HCT116 (cell line): ENCODE results near the gene LRRFIP2. TPM values are rescaled to one million over a fixed set of nuclear protein-coding genes. Genes with fewer than 3 reads are reported as not detected.

Experiments
- ATAC-seq: fragments of 200-7000 bp; cut with Tn5 transposase; 2 replicates; pipeline ENCODE4 v1.9.1; 2020; ENCODE audit warnings: mild to moderate bottlenecking, moderate library complexity
- BruUV-seq: library from RNA; stranded (reverse); fragments of 400-500 nt; replicated peaks from 2 replicates; lab custom pipeline; 2021; lab: Mats Ljungman, UMichigan
- CTCF ChIA-PET: fragments of 300-600 bp; sonication (Branson Sonifier 250); formaldehyde crosslinking; loops from one replicate; lab custom pipeline; 2021; ENCODE audit warnings: antibody characterized with exemption; lab: Charles Lee
- POLR2A ChIA-PET: fragments of 300-600, 350-600 bp; sonication (Branson Sonifier 250); formaldehyde crosslinking; loops from one replicate; lab custom pipeline; 2021; ENCODE audit warnings: antibody characterized with exemption; lab: Charles Lee
- RAD21 ChIA-PET, 2 experiments: fragments of 300-600 bp; sonication (Branson Sonifier 250); formaldehyde crosslinking; loops; one replicate each; lab custom pipeline; 2023; ENCODE audit warnings: low total read pairs in 2 of 2; ENCODE audit not compliant: uncharacterized antibody in 2 of 2, unreplicated experiment in 2 of 2, low non-redundant PET in 1 of 2; lab: Charles Lee
- DNase-seq: peaks from one replicate; pipeline ENCODE4 v3.0.0-alpha.2; 2010; ENCODE audit warnings: low read depth, low spot score
- H2AFZ ChIP-seq: fragments of 200-600 bp; shearing (Covaris generic), sonication (generic); 2 replicates; pipeline ENCODE4 v1.6.1; 2017; ENCODE audit warnings: low read depth, mixed run types, mixed read lengths, antibody characterized with exemption, low read length; ENCODE audit not compliant: poor library complexity, severe bottlenecking
- H3K27ac ChIP-seq: 2 replicates; pipeline ENCODE4 v1.5.1; 2012; ENCODE audit warnings: low read depth, low read length
- H3K27me3 ChIP-seq: fragments of 200-600 bp; sonication (generic); 2 replicates; pipeline ENCODE4 v1.6.1; 2016; ENCODE audit warnings: mixed run types, low read length, mixed read lengths; ENCODE audit not compliant: insufficient read depth
- H3K36me3 ChIP-seq, 2 experiments: fragments of 200-500 bp in 1 of 2; fragments of 200-600 bp in 1 of 2; sonication (Bioruptor generic) in 1 of 2; sonication (generic) in 1 of 2; 2 replicates each; pipeline versions ENCODE4 v1.5.1 to v1.6.1; 2014 to 2016; ENCODE audit warnings: low read length in 2 of 2, inconsistent platforms in 1 of 2, mixed read lengths in 1 of 2, mixed run types in 1 of 2; ENCODE audit not compliant: insufficient read depth in 2 of 2, control insufficient read depth in 1 of 2
- H3K4me1 ChIP-seq, 2 experiments: fragments of 200-600 bp in 1 of 2; sonication (generic) in 1 of 2; 2 replicates each; pipeline versions ENCODE4 v1.5.1 to v1.6.1; 2012 to 2017; ENCODE audit warnings: low read length in 2 of 2, inconsistent platforms in 1 of 2, mild to moderate bottlenecking in 1 of 2, mixed read lengths in 1 of 2, mixed run types in 1 of 2, moderate library complexity in 1 of 2; ENCODE audit not compliant: insufficient read depth in 2 of 2, control insufficient read depth in 1 of 2
- H3K4me2 ChIP-seq: fragments of 200-600 bp; sonication (generic); 2 replicates; pipeline ENCODE4 v1.6.1; 2017; ENCODE audit warnings: mixed run types, low read length, mixed read lengths
- H3K4me3 ChIP-seq, 2 experiments: fragments of 200-600 bp in 1 of 2; sonication (generic) in 1 of 2; replicated peaks in 1 of 2; 2 replicates each; pipeline ENCODE4 v1.5.1; 2011 to 2016; ENCODE audit warnings: low read length in 2 of 2, control low read depth in 1 of 2, low read depth in 1 of 2, mild to moderate bottlenecking in 1 of 2, mixed read lengths in 1 of 2, mixed run types in 1 of 2
- H3K79me2 ChIP-seq: fragments of 200-600 bp; sonication (generic); 2 replicates; pipeline ENCODE4 v1.6.1; 2017; ENCODE audit warnings: mild to moderate bottlenecking, mixed run types, low read length, moderate library complexity, mixed read lengths; ENCODE audit not compliant: insufficient read depth
- H3K9ac ChIP-seq: fragments of 200-600 bp; sonication (generic); 2 replicates; pipeline ENCODE4 v1.6.1; 2016; ENCODE audit warnings: low read length, mixed read lengths
- H3K9me2 ChIP-seq: fragments of 200-600 bp; sonication (generic), shearing (Covaris generic); 2 replicates; pipeline ENCODE4 v1.6.1; 2017; ENCODE audit warnings: mixed run types, mild to moderate bottlenecking, moderate library complexity; ENCODE audit not compliant: insufficient read depth
- H3K9me3 ChIP-seq, 2 experiments: fragments of 200-500 bp in 1 of 2; fragments of 200-600 bp in 1 of 2; sonication (Bioruptor generic) in 1 of 2; sonication (generic) in 1 of 2; 2 replicates each; pipeline ENCODE4 v1.6.1; 2014 to 2017; ENCODE audit warnings: low read length in 2 of 2, mixed read lengths in 2 of 2, inconsistent platforms in 1 of 2, low read depth in 1 of 2, mild to moderate bottlenecking in 1 of 2, mixed run types in 1 of 2, moderate library complexity in 1 of 2; ENCODE audit not compliant: control insufficient read depth in 1 of 2, insufficient read depth in 1 of 2
- H4K20me1 ChIP-seq: fragments of 200-600 bp; sonication (generic), shearing (Covaris generic); 2 replicates; pipeline ENCODE4 v1.6.1; 2017; ENCODE audit warnings: mixed run types, mild to moderate bottlenecking, moderate library complexity; ENCODE audit not compliant: insufficient read depth
- CEBPB ChIP-seq: IDR thresholded peaks from 2 replicates; pipeline ENCODE4 v1.6.1; 2012; ENCODE audit warnings: low read depth
- EGR1 ChIP-seq: IDR thresholded peaks from 2 replicates; pipeline ENCODE4 v1.6.1; 2012; ENCODE audit warnings: low read depth
- EZH2 ChIP-seq: fragments of 200-600 bp; sonication (generic); IDR thresholded peaks from 2 replicates; pipeline ENCODE4 v1.6.1; 2017; ENCODE audit warnings: antibody characterized with exemption, mixed run types
- EZH2phosphoT487 ChIP-seq: fragments of 200-600 bp; IDR thresholded peaks from 2 replicates; pipeline ENCODE4 v1.6.1; 2018; ENCODE audit warnings: antibody characterized with exemption, borderline replicate concordance
- FOSL1 ChIP-seq: IDR thresholded peaks from 2 replicates; pipeline ENCODE4 v1.6.1; 2012; ENCODE audit warnings: low read depth
- JUND ChIP-seq: IDR thresholded peaks from 2 replicates; pipeline ENCODE4 v1.6.1; 2012
- POLR2AphosphoS5 ChIP-seq: IDR thresholded peaks from 2 replicates; pipeline ENCODE4 v1.6.1; 2011; ENCODE audit warnings: mild to moderate bottlenecking, low read depth, low read length, moderate library complexity
- SRF ChIP-seq: IDR thresholded peaks from 2 replicates; pipeline ENCODE4 v1.6.1; 2012; ENCODE audit warnings: low read depth
- TCF7L2 ChIP-seq: IDR thresholded peaks from 2 replicates; pipeline ENCODE4 v1.7.0; 2011; ENCODE audit warnings: borderline replicate concordance, inconsistent platforms; ENCODE audit not compliant: insufficient read depth, insufficient read length; ENCODE audit errors: extremely low read depth
- YY1 ChIP-seq: IDR thresholded peaks from 2 replicates; pipeline ENCODE4 v1.6.1; 2011; ENCODE audit warnings: low read length, low read depth, moderate library complexity, mild to moderate bottlenecking; ENCODE audit not compliant: insufficient replicate concordance; ENCODE audit errors: extremely low read depth
- ZNF274 ChIP-seq: fragments of 200-500 bp; sonication (Bioruptor generic); IDR thresholded peaks from 2 replicates; pipeline ENCODE4 v1.6.1; 2014; ENCODE audit warnings: mild to moderate bottlenecking, low read depth, low read length, inconsistent platforms
- intact Hi-C: fragments of 100-400 bp; cut with micrococcal nuclease; formaldehyde crosslinking; loops from 2 replicates; pipeline ENCODE4 v1.10.0; 2022
- total RNA-seq: library from RNA; stranded (reverse); gene quantifications from one replicate; pipeline ENCODE4 v1.2.1, GENCODE V29; 2021; ENCODE audit not compliant: unreplicated experiment
- TF ChIP-seq, protein P1 (sequence below): IDR thresholded peaks from 2 replicates; pipeline ENCODE4 v1.6.1; 2012; ENCODE audit warnings: low read depth
- TF ChIP-seq, protein P2 (sequence below): IDR thresholded peaks from 2 replicates; pipeline ENCODE4 v1.6.1; 2012
- TF ChIP-seq, protein P3 (sequence below): IDR thresholded peaks from 2 replicates; pipeline ENCODE4 v1.6.1; 2011; ENCODE audit warnings: mild to moderate bottlenecking, low read length, moderate library complexity; ENCODE audit not compliant: insufficient replicate concordance; ENCODE audit errors: extremely low read depth

The LRRFIP2 gene
- total RNA-seq, 1 experiment from 2014 or later, result 27.0 TPM

DNA sequence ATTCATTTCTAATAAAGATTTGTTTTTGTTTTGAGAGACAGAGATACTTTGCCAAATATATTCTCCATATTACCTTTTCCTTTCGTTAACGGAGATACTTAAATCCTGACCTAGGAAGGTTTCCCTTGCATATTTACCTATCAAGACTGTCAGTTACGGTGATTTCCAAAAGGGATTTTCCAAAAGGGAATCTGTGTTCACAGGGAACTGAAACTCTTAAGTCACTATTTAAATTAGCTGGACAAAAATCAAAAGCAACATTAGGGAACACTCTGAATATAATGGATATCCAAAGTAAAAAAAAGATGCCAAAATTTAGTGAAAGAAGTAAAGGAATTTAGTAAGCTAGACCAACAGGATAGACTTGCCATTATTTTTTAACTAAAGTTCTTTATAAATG, 576 bp downstream of the LRRFIP2 start:
- Histone ChIP-seq H2AFZ (no peak overlapping the region), H4K20me1 (no peaks in the 10 kb centered on the region; the same call in 1 of the 2 replicates), H3K9me3 (no peaks in the 10 kb centered on the region), H3K4me3 (no peak overlapping the region), H3K4me2 (0 out of 2 replicates have a peak overlapping the region, but pooled peaks have one; percentile 79), H3K36me3 (peaks cover 2 to 6% of the 10 kb centered on the region in 2 experiments; a peak in 1 of 4 replicates), H3K79me2 (peaks cover 83% of the 10 kb centered on the region), H3K9ac (no peak overlapping the region), H3K9me2 (no peaks in the 10 kb centered on the region), H3K4me1 (peaks cover 11 to 25% of the 10 kb centered on the region in 2 experiments), H3K27me3 (no peaks in the 10 kb centered on the region), H3K27ac (no peak overlapping the region)
- no TSS peak for BruUV-seq
- no peak for DNase-seq
- ChIA-PET RAD21 (no interaction called here), POLR2A (no interaction called here), CTCF (interaction anchor here (0.6 kb wide), 1 partner anchor 14 kb away, joined by 3 read pairs; no protein-coding TSS in a partner anchor)
- TF ChIP-seq EZH2 (no peak), TCF7L2 (no peak), SRF (no peak), YY1 (no peak), POLR2AphosphoS5 (no peak), CEBPB (no peak), JUND (no peak), ZNF274 (no peak), EGR1 (no peak), FOSL1 (no peak), EZH2phosphoT487 (no peak)
- TF ChIP-seq, protein P1, sequence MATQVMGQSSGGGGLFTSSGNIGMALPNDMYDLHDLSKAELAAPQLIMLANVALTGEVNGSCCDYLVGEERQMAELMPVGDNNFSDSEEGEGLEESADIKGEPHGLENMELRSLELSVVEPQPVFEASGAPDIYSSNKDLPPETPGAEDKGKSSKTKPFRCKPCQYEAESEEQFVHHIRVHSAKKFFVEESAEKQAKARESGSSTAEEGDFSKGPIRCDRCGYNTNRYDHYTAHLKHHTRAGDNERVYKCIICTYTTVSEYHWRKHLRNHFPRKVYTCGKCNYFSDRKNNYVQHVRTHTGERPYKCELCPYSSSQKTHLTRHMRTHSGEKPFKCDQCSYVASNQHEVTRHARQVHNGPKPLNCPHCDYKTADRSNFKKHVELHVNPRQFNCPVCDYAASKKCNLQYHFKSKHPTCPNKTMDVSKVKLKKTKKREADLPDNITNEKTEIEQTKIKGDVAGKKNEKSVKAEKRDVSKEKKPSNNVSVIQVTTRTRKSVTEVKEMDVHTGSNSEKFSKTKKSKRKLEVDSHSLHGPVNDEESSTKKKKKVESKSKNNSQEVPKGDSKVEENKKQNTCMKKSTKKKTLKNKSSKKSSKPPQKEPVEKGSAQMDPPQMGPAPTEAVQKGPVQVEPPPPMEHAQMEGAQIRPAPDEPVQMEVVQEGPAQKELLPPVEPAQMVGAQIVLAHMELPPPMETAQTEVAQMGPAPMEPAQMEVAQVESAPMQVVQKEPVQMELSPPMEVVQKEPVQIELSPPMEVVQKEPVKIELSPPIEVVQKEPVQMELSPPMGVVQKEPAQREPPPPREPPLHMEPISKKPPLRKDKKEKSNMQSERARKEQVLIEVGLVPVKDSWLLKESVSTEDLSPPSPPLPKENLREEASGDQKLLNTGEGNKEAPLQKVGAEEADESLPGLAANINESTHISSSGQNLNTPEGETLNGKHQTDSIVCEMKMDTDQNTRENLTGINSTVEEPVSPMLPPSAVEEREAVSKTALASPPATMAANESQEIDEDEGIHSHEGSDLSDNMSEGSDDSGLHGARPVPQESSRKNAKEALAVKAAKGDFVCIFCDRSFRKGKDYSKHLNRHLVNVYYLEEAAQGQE, result no peak
- TF ChIP-seq, protein P2, sequence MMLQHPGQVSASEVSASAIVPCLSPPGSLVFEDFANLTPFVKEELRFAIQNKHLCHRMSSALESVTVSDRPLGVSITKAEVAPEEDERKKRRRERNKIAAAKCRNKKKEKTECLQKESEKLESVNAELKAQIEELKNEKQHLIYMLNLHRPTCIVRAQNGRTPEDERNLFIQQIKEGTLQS, result no peak
- TF ChIP-seq, protein P3, sequence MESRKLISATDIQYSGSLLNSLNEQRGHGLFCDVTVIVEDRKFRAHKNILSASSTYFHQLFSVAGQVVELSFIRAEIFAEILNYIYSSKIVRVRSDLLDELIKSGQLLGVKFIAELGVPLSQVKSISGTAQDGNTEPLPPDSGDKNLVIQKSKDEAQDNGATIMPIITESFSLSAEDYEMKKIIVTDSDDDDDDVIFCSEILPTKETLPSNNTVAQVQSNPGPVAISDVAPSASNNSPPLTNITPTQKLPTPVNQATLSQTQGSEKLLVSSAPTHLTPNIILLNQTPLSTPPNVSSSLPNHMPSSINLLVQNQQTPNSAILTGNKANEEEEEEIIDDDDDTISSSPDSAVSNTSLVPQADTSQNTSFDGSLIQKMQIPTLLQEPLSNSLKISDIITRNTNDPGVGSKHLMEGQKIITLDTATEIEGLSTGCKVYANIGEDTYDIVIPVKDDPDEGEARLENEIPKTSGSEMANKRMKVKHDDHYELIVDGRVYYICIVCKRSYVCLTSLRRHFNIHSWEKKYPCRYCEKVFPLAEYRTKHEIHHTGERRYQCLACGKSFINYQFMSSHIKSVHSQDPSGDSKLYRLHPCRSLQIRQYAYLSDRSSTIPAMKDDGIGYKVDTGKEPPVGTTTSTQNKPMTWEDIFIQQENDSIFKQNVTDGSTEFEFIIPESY, result no peak
- intact Hi-C loops, result no loop called here
- ATAC-seq, result no peak
